ENCODE data around the gene SMC5.
"Not testable (repeated sequence)": the region's sequence is repeated elsewhere in the genome, so short reads cannot be mapped to it uniquely, and the experiment has no call there.

Gene SMC5

DNA sequence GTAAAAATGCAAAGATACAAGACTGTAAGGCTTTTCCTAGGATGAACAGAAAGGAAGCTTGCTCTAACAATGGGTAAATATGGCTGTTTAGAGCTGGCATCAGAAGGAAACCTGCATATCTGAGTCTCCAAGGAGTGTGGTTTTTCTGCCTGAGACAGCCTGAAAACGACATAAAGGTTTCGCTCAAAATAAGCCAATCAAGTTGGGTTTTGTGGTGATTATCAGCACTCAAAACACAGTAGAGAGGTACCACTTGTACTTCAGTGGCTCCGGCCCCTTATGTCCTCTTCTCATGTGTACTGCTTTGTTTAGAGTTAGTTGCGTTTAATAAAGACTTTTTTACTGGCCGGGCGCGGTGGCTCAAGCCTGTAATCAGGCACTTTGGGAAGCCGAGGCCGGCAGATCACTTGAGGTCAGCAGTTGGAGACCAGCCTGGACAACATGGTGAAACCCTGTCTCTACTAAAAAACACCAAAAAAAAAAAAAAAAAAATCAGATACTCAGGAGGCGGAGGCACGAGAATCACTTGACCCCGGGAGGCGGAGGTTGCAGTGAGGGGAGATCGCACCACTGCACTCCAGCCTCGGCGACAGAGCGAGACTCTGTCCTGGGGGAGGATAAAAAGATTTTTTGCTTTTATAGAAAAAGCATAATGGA, 116.3 kb downstream of the SMC5 start:
- FAIRE-seq, result no peak

DNA sequence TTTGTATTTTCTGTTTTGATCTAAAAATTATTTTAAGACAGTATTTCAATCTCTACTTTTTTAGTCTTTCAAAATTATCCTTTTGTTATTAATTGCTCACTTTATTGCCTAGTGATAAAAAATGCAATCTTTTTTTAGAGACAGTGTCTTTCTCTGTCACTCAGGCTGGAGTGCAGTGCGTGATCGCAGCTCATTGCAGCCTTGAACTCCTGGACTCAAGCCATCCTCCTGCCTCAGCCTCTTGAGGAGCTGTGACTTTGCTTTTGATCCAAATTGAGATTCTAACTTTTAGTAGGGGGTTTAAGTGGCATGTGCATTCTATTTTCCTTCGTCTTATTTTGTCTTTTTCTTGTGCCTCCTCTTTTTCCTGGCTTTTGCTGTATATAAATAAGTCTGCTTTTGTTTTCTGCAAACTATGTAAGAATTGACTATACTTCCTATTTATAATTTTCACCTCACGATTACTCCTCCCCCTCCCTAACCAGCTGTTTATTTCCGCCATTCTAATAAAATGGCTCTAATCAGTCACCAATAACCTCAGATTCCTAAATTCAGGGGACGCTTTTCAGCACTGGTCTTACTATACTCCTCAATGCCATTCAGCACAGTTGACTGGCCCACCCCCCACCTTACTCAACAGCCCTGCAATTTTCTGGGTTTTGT, 123.4 kb downstream of the SMC5 start:
- no peak for FAIRE-seq

DNA sequence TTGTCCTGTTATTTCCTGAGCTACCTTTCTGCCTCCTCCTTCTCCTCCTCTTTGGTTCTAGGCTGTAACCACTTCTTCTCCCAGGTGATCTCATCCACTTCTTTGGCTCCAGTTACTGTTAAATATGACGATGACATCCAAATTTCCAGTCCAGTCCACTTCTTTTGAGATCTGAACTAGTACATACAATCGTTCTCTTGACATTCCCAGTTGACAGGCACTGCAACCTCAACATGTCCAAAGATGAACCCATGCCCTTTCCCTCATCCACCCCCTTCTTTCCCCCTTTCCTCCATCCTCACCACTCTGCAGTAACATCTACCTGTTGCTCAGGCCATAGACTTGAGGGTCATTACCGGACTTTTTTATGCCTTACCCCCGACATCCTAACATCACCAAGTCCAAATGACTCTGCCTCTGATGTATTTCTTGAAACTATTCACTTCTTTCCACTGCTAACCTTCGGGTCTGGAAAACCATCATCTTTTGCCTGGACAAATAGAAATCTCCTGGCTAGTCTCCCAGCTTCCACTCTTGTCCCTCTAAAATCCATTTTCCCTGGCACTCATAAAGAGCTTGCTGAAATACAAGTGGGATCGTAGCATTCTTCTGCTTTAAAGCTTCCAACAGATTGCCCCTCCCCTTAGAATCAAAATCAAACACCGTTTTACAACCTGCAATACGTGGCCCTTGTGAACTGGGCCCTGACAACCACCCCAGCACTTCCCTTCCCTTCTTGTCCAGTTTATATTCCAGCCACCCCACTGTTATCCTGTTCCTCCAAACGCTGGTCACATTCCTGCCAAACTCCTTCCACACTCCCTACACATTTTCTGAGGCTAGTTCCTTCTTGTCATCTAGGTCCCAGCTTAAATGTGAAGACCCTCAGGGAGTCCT, 124.2 kb downstream of the SMC5 start:
- FAIRE-seq, result no peak

DNA sequence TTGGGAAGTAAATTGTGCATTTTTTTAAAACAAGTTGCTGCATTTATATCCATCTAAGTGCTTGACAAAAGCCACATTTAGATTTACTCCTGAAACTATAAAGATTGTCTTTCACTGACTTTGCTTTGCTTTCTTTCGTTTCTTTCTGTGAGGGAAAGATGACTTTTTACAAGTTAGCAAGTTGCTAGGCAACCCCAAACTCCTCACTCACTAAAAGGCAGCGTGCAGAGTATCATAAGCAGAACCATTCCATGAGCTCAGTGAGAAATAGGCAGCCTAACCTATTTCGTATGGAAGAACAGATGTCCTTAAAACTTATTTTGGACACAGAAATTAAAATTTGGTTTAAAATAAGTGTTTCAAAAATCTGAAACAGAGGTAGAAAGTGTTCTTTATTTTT, 126.6 kb downstream of the SMC5 start:
- no peak for FAIRE-seq

DNA sequence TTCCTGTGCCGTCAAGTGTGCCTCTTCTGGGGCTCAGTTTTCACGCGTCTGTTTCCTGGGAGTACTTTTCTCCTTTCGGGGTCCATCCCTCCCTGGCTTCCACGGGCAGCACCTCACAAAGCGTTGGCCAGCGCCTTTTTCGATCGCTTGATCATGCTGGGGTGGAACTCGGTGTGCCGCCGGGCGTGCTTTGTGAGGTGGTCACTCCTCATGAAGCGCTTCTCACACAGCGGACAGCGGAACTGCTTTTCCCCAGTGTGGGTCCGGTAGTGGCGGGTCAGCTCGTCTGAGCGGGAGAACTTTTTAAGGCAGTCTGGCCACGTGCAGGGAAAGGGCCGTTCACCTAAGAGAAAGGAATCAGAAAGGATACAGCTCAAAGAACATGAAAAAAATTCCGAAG, 128.9 kb downstream of the SMC5 start:
- no peak for FAIRE-seq

- FAIRE-seq, result no peak
These were observed 130.4 kb downstream of the SMC5 start for GRCh38 chr9:70389188-70389587.

DNA sequence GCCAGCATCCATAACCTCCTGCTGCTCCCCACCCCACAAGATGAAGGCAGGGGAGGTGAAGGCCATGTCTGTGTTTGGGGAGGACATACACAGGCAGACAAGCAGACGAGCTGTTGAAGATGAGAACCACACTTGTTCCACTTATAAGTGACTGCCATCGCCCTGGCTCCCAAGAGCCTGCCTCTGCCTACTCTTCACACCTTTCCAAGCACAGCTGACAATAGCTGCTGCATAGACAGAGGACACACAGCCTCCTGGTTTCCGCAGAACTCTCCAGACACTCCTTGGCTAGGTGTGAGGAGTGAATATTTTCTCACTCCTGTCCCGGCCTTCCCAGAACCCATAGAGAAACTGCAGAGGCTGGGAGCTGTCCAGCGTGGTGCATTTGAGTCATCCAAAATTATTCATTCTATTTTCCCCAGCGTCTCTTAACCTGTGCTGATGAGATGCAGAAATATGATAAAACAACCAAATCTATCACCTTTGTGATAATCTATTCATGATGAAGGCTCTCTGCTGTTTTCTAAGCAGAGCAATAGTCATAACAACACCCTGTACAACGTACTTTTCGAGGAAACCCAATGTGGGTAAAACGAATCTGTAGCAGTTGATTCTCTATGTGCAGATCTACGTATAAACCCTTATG, 131.0 kb downstream of the SMC5 start:
- no peak for FAIRE-seq

- no peak for FAIRE-seq
These were observed 132.2 kb downstream of the SMC5 start for GRCh38 chr9:70390933-70391341.

DNA sequence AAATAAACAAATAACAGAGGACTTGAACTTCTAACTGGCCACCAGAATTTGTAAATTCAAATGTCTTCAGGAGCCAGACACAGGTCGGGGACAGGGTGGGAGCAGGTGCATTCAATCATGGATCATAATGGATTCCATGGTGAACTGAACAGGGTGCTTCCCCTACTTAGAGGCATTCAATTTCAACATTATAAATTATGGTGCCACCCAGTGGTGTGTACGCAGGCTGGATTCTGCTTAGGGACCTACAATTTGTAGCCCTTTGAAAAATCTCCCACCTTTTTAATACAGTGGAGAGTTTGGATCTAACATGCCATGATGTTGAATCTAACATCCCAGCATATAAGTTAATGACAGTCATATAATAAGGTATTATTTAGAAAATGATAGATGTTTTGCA, 133.4 kb downstream of the SMC5 start:
- FAIRE-seq, result no peak

GRCh38 chr9:70392850-70393249, 134.1 kb downstream of the SMC5 start:
- FAIRE-seq, result no peak

GRCh38 chr9:70395652-70396051, 136.9 kb downstream of the SMC5 start:
- FAIRE-seq, result no peak

GRCh38 chr9:70398145-70398556, 139.4 kb downstream of the SMC5 start:
- FAIRE-seq, result no peak

GRCh38 chr9:70399141-70399540, 140.4 kb downstream of the SMC5 start:
- FAIRE-seq, result no peak

- FAIRE-seq, result no peak
These were observed 141.5 kb downstream of the SMC5 start for GRCh38 chr9:70400107-70400892.

DNA sequence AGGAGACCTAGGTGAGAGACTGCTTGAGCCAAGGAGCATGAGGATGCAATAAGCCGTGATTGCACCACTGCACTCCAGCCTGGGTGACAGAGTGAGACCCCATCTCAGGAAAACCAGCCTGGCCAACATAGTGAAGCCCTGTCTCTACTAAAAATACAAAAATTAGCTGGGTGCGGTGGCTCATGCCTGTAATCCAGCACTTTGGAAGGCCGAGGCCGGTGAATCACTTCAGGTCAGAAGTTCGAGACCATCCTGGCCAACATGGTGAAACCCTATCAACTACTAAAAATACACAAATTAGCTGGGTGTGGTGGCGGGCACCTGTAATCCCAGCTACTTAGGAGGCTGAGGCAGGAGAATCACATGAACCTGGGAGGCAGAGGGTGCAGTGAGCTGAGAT, 142.5 kb downstream of the SMC5 start:
- FAIRE-seq, result not testable (repeated sequence)

DNA sequence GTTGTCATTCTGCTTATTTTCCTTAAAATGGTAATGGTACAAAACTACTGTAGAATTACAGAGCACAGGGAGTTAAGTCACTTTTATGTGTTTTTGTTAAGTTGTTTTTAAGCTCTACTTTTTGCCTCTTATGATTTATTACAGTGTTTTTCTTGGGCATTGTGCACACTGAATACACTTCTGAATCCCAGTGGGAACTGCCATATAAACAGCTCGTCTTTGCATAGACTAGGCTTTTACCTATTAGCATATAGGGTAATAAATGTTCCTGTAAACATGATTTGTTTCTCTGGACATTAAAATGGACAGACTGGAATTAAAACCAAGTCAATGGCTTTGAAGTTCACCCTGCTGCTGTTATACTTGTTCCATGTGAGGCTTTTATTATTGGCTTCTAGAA, 143.4 kb downstream of the SMC5 start:
- FAIRE-seq, result no peak

DNA sequence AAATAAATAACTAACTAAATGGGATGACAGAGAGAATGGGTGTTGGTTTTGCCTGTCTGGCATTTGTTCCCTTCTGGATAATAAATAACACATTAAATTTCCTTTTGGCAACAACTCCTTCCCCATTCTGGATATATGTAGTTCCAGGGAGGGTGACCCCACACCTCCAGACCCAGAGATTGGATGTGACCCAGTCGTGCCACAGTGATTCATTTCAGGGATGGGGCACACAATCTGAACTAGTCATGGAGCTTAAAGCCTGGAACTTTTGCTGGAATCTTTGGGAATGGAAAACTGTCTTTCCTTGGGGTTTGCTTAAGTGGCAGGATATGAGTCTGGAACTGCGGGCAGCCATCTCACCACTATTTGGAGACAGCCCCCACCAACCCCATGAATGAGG, 144.4 kb downstream of the SMC5 start:
- FAIRE-seq, result no peak

- no peak for FAIRE-seq
These were observed 144.8 kb downstream of the SMC5 start for GRCh38 chr9:70403618-70404025.

GRCh38 chr9:70404261-70404660, 145.5 kb downstream of the SMC5 start:
- no peak for FAIRE-seq
